Measurements from ENCODE around the gene NDUFS4.

- TF ChIP-seq POLR2A (IDR thresholded peaks at IDR 0.05) = no peak
- no peak for TF ChIP-seq CTCF (IDR thresholded peaks at IDR 0.05)
These were observed 10.6 kb upstream of the NDUFS4 start for GRCh38 chr5:53549792-53550191.
